ENCODE data around the gene TLN1.

Gene TLN1

GRCh38 chr9:35732185-35732799, at the start of gene TLN1, which contains the start of gene CREB3:
TLN1 (minus strand) TSS chr9:35732195; CDS start chr9:35725694, 6,501 bp downstream.
CREB3 (plus strand) TSS chr9:35732666; CDS start chr9:35732773, 107 bp downstream.
- Histone ChIP-seq H3K27ac (ENCODE audit: low read length) (peak within 1 kb of the TSS; percentile 99), H3K4me1 (ENCODE audit: control insufficient read depth, insufficient read depth, low read length) (peaks cover 55% of the 10 kb centered on the region), H3K4me3 (ENCODE audit: low read length in 2 of 2) (peak within 1 kb of the TSS; percentile 95), H3K27me3 (ENCODE audit: control insufficient read depth in 1 of 2, insufficient read depth in 2 of 2, low read length in 2 of 2) (no peaks in the 10 kb centered on the region), H3K9ac (ENCODE audit: low read length in 2 of 2) (peak within 1 kb of the TSS; percentile 99 to 100), H3K9me3 (ENCODE audit: control insufficient read depth in 2 of 2, low read length in 2 of 2) (no peaks in the 10 kb centered on the region), H3K36me3 (ENCODE audit: control insufficient read depth in 2 of 2, insufficient read depth in 2 of 2, low read length in 2 of 2) (peaks cover 25 to 26% of the 10 kb centered on the region in 2 donors)

- H3K4me3 ChIP-seq (ENCODE audit: low read length in 2 of 2): no peak overlapping the region
Observed at GRCh38 chr9:35781066-35781465, 49.1 kb upstream of the TLN1 start.

GRCh38 chr9:35778496-35778895, 46.5 kb upstream of the TLN1 start:
- no peaks in the 10 kb centered on the region for H3K9me3 ChIP-seq (ENCODE audit: control insufficient read depth in 2 of 2, low read length in 2 of 2)
- H3K4me1 ChIP-seq (ENCODE audit: control insufficient read depth, insufficient read depth, low read length): no peaks in the 10 kb centered on the region
- H3K36me3 ChIP-seq (ENCODE audit: control insufficient read depth in 2 of 2, insufficient read depth in 2 of 2, low read length in 2 of 2): no peaks in the 10 kb centered on the region
- H3K27me3 ChIP-seq (ENCODE audit: control insufficient read depth in 1 of 2, insufficient read depth in 2 of 2, low read length in 2 of 2): no peaks in the 10 kb centered on the region
- no peak overlapping the region for H3K4me3 ChIP-seq (ENCODE audit: low read length in 2 of 2)
- H3K27ac ChIP-seq (ENCODE audit: low read length): no peak overlapping the region
- no peak overlapping the region for H3K9ac ChIP-seq (ENCODE audit: low read length in 2 of 2)

More at GRCh38 chr9:35781066-35781465, 49.1 kb upstream of the TLN1 start:
- Histone ChIP-seq H3K4me1 (ENCODE audit: control insufficient read depth, insufficient read depth, low read length) (no peaks in the 10 kb centered on the region), H3K9ac (ENCODE audit: low read length in 2 of 2) (no peak overlapping the region), H3K27me3 (ENCODE audit: control insufficient read depth in 1 of 2, insufficient read depth in 2 of 2, low read length in 2 of 2) (no peaks in the 10 kb centered on the region), H3K36me3 (ENCODE audit: control insufficient read depth in 2 of 2, insufficient read depth in 2 of 2, low read length in 2 of 2) (no peaks in the 10 kb centered on the region), H3K9me3 (ENCODE audit: control insufficient read depth in 2 of 2, low read length in 2 of 2) (no peaks in the 10 kb centered on the region), H3K27ac (ENCODE audit: low read length) (no peak overlapping the region)

GRCh38 chr9:35776018-35776417, 44.0 kb upstream of the TLN1 start:
- H3K9me3 ChIP-seq (ENCODE audit: control insufficient read depth in 2 of 2, low read length in 2 of 2): no peaks in the 10 kb centered on the region
- peaks cover 3% of the 10 kb centered on the region for H3K4me1 ChIP-seq (ENCODE audit: control insufficient read depth, insufficient read depth, low read length)
- no peak overlapping the region for H3K4me3 ChIP-seq (ENCODE audit: low read length in 2 of 2)
- no peak overlapping the region for H3K27ac ChIP-seq (ENCODE audit: low read length)
- H3K36me3 ChIP-seq (ENCODE audit: control insufficient read depth in 2 of 2, insufficient read depth in 2 of 2, low read length in 2 of 2): no peaks in the 10 kb centered on the region
- H3K9ac ChIP-seq (ENCODE audit: low read length in 2 of 2): no peak overlapping the region
- no peaks in the 10 kb centered on the region for H3K27me3 ChIP-seq (ENCODE audit: control insufficient read depth in 1 of 2, insufficient read depth in 2 of 2, low read length in 2 of 2)

- Histone ChIP-seq H3K9me3 (ENCODE audit: control insufficient read depth in 2 of 2, low read length in 2 of 2) (no peaks in the 10 kb centered on the region), H3K4me1 (ENCODE audit: control insufficient read depth, insufficient read depth, low read length) (peaks cover 9% of the 10 kb centered on the region), H3K36me3 (ENCODE audit: control insufficient read depth in 2 of 2, insufficient read depth in 2 of 2, low read length in 2 of 2) (no peaks in the 10 kb centered on the region), H3K27ac (ENCODE audit: low read length) (no peak overlapping the region), H3K9ac (ENCODE audit: low read length in 2 of 2) (no peak overlapping the region), H3K27me3 (ENCODE audit: control insufficient read depth in 1 of 2, insufficient read depth in 2 of 2, low read length in 2 of 2) (no peaks in the 10 kb centered on the region), H3K4me3 (ENCODE audit: low read length in 2 of 2) (no peak overlapping the region)
Observed at GRCh38 chr9:35774907-35775635, 43.1 kb upstream of the TLN1 start.

- H3K9me3 ChIP-seq (ENCODE audit: control insufficient read depth in 2 of 2, low read length in 2 of 2): no peaks in the 10 kb centered on the region
- H3K4me3 ChIP-seq (ENCODE audit: low read length in 2 of 2): no peak overlapping the region
- H3K4me1 ChIP-seq (ENCODE audit: control insufficient read depth, insufficient read depth, low read length): peaks cover 9% of the 10 kb centered on the region
- no peaks in the 10 kb centered on the region for H3K36me3 ChIP-seq (ENCODE audit: control insufficient read depth in 2 of 2, insufficient read depth in 2 of 2, low read length in 2 of 2)
- no peak overlapping the region for H3K9ac ChIP-seq (ENCODE audit: low read length in 2 of 2)
- H3K27ac ChIP-seq (ENCODE audit: low read length): no peak overlapping the region
- H3K27me3 ChIP-seq (ENCODE audit: control insufficient read depth in 1 of 2, insufficient read depth in 2 of 2, low read length in 2 of 2): no peaks in the 10 kb centered on the region
Observed at GRCh38 chr9:35771943-35772342, 39.9 kb upstream of the TLN1 start.

GRCh38 chr9:35771534-35771933, 39.5 kb upstream of the TLN1 start:
- no peak overlapping the region for H3K9ac ChIP-seq (ENCODE audit: low read length in 2 of 2)
- H3K4me1 ChIP-seq (ENCODE audit: control insufficient read depth, insufficient read depth, low read length): peaks cover 9% of the 10 kb centered on the region
- H3K27me3 ChIP-seq (ENCODE audit: control insufficient read depth in 1 of 2, insufficient read depth in 2 of 2, low read length in 2 of 2): no peaks in the 10 kb centered on the region
- no peak overlapping the region for H3K4me3 ChIP-seq (ENCODE audit: low read length in 2 of 2)
- no peaks in the 10 kb centered on the region for H3K9me3 ChIP-seq (ENCODE audit: control insufficient read depth in 2 of 2, low read length in 2 of 2)
- H3K27ac ChIP-seq (ENCODE audit: low read length): peak overlapping the region; percentile 3
- no peaks in the 10 kb centered on the region for H3K36me3 ChIP-seq (ENCODE audit: control insufficient read depth in 2 of 2, insufficient read depth in 2 of 2, low read length in 2 of 2)

GRCh38 chr9:35771075-35771433, 39.1 kb upstream of the TLN1 start:
- Histone ChIP-seq H3K9ac (ENCODE audit: low read length in 2 of 2) (no peak overlapping the region), H3K4me3 (ENCODE audit: low read length in 2 of 2) (no peak overlapping the region), H3K36me3 (ENCODE audit: control insufficient read depth in 2 of 2, insufficient read depth in 2 of 2, low read length in 2 of 2) (no peaks in the 10 kb centered on the region), H3K27me3 (ENCODE audit: control insufficient read depth in 1 of 2, insufficient read depth in 2 of 2, low read length in 2 of 2) (no peaks in the 10 kb centered on the region), H3K4me1 (ENCODE audit: control insufficient read depth, insufficient read depth, low read length) (peaks cover 9% of the 10 kb centered on the region), H3K9me3 (ENCODE audit: control insufficient read depth in 2 of 2, low read length in 2 of 2) (no peaks in the 10 kb centered on the region), H3K27ac (ENCODE audit: low read length) (peak overlapping the region; percentile 3)

- Histone ChIP-seq H3K9me3 (ENCODE audit: control insufficient read depth in 2 of 2, low read length in 2 of 2) (no peaks in the 10 kb centered on the region), H3K4me3 (ENCODE audit: low read length in 2 of 2) (no peak overlapping the region), H3K9ac (ENCODE audit: low read length in 2 of 2) (no peak overlapping the region), H3K4me1 (ENCODE audit: control insufficient read depth, insufficient read depth, low read length) (peaks cover 9% of the 10 kb centered on the region), H3K27ac (ENCODE audit: low read length) (no peak overlapping the region), H3K36me3 (ENCODE audit: control insufficient read depth in 2 of 2, insufficient read depth in 2 of 2, low read length in 2 of 2) (no peaks in the 10 kb centered on the region), H3K27me3 (ENCODE audit: control insufficient read depth in 1 of 2, insufficient read depth in 2 of 2, low read length in 2 of 2) (no peaks in the 10 kb centered on the region)
Observed at GRCh38 chr9:35769763-35770162, 37.8 kb upstream of the TLN1 start.

GRCh38 chr9:35767458-35767857, 35.5 kb upstream of the TLN1 start:
- no peak overlapping the region for H3K4me3 ChIP-seq (ENCODE audit: low read length in 2 of 2)
- H3K36me3 ChIP-seq (ENCODE audit: control insufficient read depth in 2 of 2, insufficient read depth in 2 of 2, low read length in 2 of 2): no peaks in the 10 kb centered on the region
- no peaks in the 10 kb centered on the region for H3K27me3 ChIP-seq (ENCODE audit: control insufficient read depth in 1 of 2, insufficient read depth in 2 of 2, low read length in 2 of 2)
- H3K9me3 ChIP-seq (ENCODE audit: control insufficient read depth in 2 of 2, low read length in 2 of 2): no peaks in the 10 kb centered on the region
- H3K27ac ChIP-seq (ENCODE audit: low read length): no peak overlapping the region
- H3K9ac ChIP-seq (ENCODE audit: low read length in 2 of 2): no peak overlapping the region
- H3K4me1 ChIP-seq (ENCODE audit: control insufficient read depth, insufficient read depth, low read length): peaks cover 9% of the 10 kb centered on the region

GRCh38 chr9:35766997-35767396, 35.0 kb upstream of the TLN1 start:
- H3K9me3 ChIP-seq (ENCODE audit: control insufficient read depth in 2 of 2, low read length in 2 of 2): no peaks in the 10 kb centered on the region
- H3K4me3 ChIP-seq (ENCODE audit: low read length in 2 of 2): no peak overlapping the region
- H3K27ac ChIP-seq (ENCODE audit: low read length): no peak overlapping the region
- no peak overlapping the region for H3K9ac ChIP-seq (ENCODE audit: low read length in 2 of 2)
- H3K4me1 ChIP-seq (ENCODE audit: control insufficient read depth, insufficient read depth, low read length): peaks cover 9% of the 10 kb centered on the region
- H3K27me3 ChIP-seq (ENCODE audit: control insufficient read depth in 1 of 2, insufficient read depth in 2 of 2, low read length in 2 of 2): no peaks in the 10 kb centered on the region
- H3K36me3 ChIP-seq (ENCODE audit: control insufficient read depth in 2 of 2, insufficient read depth in 2 of 2, low read length in 2 of 2): no peaks in the 10 kb centered on the region

All from stomach smooth muscle (tissue), 2 donors.